GM23338 (cell line): ENCODE data around the gene TAS2R40. TPM values are rescaled to one million over a fixed set of nuclear protein-coding genes. Genes with fewer than 3 reads are reported as not detected.

Experiments
- ATAC-seq: fragments of 200-7000 bp; cut with Tn5 transposase; 3 replicates; pipeline ENCODE4 v1.9.1; 2020
- DNase-seq: peaks from one replicate; pipeline ENCODE4 v3.0.0-alpha.2; 2015; ENCODE audit warnings: low spot score
- H2AFZ ChIP-seq: fragments of 200-600 bp; sonication (generic); 2 replicates; pipeline ENCODE4 v1.8.0; 2016; ENCODE audit warnings: antibody characterized with exemption, mild to moderate bottlenecking, moderate library complexity
- H3F3A ChIP-seq: fragments of 200-600 bp; sonication (generic); replicated peaks from 2 replicates; pipeline ENCODE4 v1.8.0; 2017; ENCODE audit warnings: antibody characterized with exemption, mixed run types, low read depth
- H3K27ac ChIP-seq: fragments of 200-600 bp; sonication (generic); 2 replicates; pipeline ENCODE4 v1.6.1; 2016; ENCODE audit warnings: low read depth
- H3K27me3 ChIP-seq: fragments of 200-600 bp; sonication (generic); 2 replicates; pipeline ENCODE4 v1.8.0; 2016; ENCODE audit warnings: mild to moderate bottlenecking, mixed run types, moderate library complexity; ENCODE audit not compliant: insufficient read depth
- H3K36me3 ChIP-seq: fragments of 200-600 bp; sonication (generic); 2 replicates; pipeline ENCODE4 v1.8.0; 2016; ENCODE audit warnings: mild to moderate bottlenecking; ENCODE audit not compliant: insufficient read depth
- H3K4me1 ChIP-seq: fragments of 200-600 bp; sonication (generic); 2 replicates; pipeline ENCODE4 v1.8.0; 2016; ENCODE audit warnings: mild to moderate bottlenecking, moderate library complexity; ENCODE audit not compliant: insufficient read depth
- H3K4me2 ChIP-seq: fragments of 200-600 bp; sonication (generic); 2 replicates; pipeline ENCODE4 v1.7.1; 2017; ENCODE audit warnings: mixed run types
- H3K4me3 ChIP-seq: fragments of 200-600 bp; sonication (generic); 2 replicates; pipeline ENCODE4 v1.6.1; 2016; ENCODE audit warnings: mixed run types
- H3K79me2 ChIP-seq: fragments of 200-600 bp; sonication (generic); replicated peaks from 2 replicates; pipeline ENCODE4 v1.8.0; 2017; ENCODE audit warnings: mild to moderate bottlenecking; ENCODE audit not compliant: insufficient read depth
- H3K9me2 ChIP-seq: fragments of 200-600 bp; sonication (generic); 2 replicates; pipeline ENCODE4 v1.8.0; 2017; ENCODE audit not compliant: insufficient read depth
- H4K20me1 ChIP-seq: fragments of 200-600 bp; sonication (generic); replicated peaks from 2 replicates; pipeline ENCODE4 v1.8.0; 2017; ENCODE audit warnings: mild to moderate bottlenecking; ENCODE audit not compliant: insufficient read depth
- H3K27ac Mint-ChIP-seq: 2 replicates; pipeline ENCODE4 v1.8.0; 2020; ENCODE audit warnings: inconsistent platforms, mild to moderate bottlenecking, moderate library complexity, mixed read lengths
- H3K27me3 Mint-ChIP-seq: 3 replicates; pipeline ENCODE4 v1.8.0; 2022; ENCODE audit warnings: low read depth, mild to moderate bottlenecking, moderate library complexity, mixed read lengths, inconsistent platforms; ENCODE audit not compliant: insufficient read depth, poor library complexity
- H3K36me3 Mint-ChIP-seq: 3 replicates; pipeline ENCODE4 v1.8.0; 2021; ENCODE audit warnings: low read depth, mild to moderate bottlenecking, inconsistent platforms, moderate library complexity, mixed read lengths
- H3K4me1 Mint-ChIP-seq: 3 replicates; pipeline ENCODE4 v1.8.0; 2020; ENCODE audit warnings: mild to moderate bottlenecking, inconsistent platforms, mixed read lengths
- H3K4me3 Mint-ChIP-seq: 3 replicates; pipeline ENCODE4 v1.8.0; 2021; ENCODE audit warnings: moderate library complexity, mild to moderate bottlenecking, inconsistent platforms, mixed read lengths
- H3K9me3 Mint-ChIP-seq: 3 replicates; pipeline ENCODE4 v1.8.0; 2020; ENCODE audit warnings: moderate library complexity, mild to moderate bottlenecking, inconsistent platforms, mixed read lengths
- CREB1 ChIP-seq: fragments of 250-450 bp; sonication (Bioruptor Pico); IDR thresholded peaks from 2 replicates; pipeline ENCODE4 v1.5.0; 2020; ENCODE audit warnings: low read depth, mild to moderate bottlenecking, moderate library complexity
- EZH2 ChIP-seq: fragments of 200-600 bp; sonication (generic); IDR thresholded peaks from one replicate; pipeline ENCODE4 v1.8.0; 2017; ENCODE audit warnings: antibody characterized with exemption, mild to moderate bottlenecking, low read depth; ENCODE audit not compliant: unreplicated experiment
- EZH2phosphoT487 ChIP-seq: fragments of 200-600 bp; sonication (generic); IDR thresholded peaks from one replicate; pipeline ENCODE4 v1.8.1; 2018; ENCODE audit warnings: antibody characterized with exemption; ENCODE audit not compliant: unreplicated experiment
- JUNB ChIP-seq: IDR thresholded peaks from one replicate; pipeline ENCODE4 v1.6.1; 2016; ENCODE audit warnings: antibody characterized with exemption; ENCODE audit not compliant: unreplicated experiment
- NANOG ChIP-seq: IDR thresholded peaks from 2 replicates; pipeline ENCODE4 v1.6.1; 2016; ENCODE audit warnings: antibody characterized with exemption, borderline replicate concordance
- POLR2AphosphoS5 ChIP-seq: IDR thresholded peaks from 2 replicates; pipeline ENCODE4 v1.6.1; 2016; ENCODE audit warnings: antibody characterized with exemption, low read depth
- STAT1 ChIP-seq: IDR thresholded peaks from one replicate; pipeline ENCODE4 v1.6.1; 2016; ENCODE audit warnings: antibody characterized with exemption; ENCODE audit not compliant: unreplicated experiment
- ZNF114 ChIP-seq: fragments of 250-450 bp; sonication (Bioruptor Pico); IDR thresholded peaks from 2 replicates; pipeline ENCODE4 v1.5.0; 2020; ENCODE audit warnings: mild to moderate bottlenecking, moderate library complexity
- ZNF331 ChIP-seq: fragments of 250-450 bp; sonication (Bioruptor Pico); IDR thresholded peaks from 2 replicates; pipeline ENCODE4 v1.5.0; 2020; ENCODE audit warnings: low read depth, mild to moderate bottlenecking, moderate library complexity
- ZNF462 ChIP-seq: fragments of 250-450 bp; sonication (Bioruptor Pico); IDR thresholded peaks from 2 replicates; pipeline ENCODE4 v1.5.0; 2020; ENCODE audit warnings: mild to moderate bottlenecking, moderate library complexity
- polyA plus RNA-seq: library from polyadenylated mRNA; unstranded; fragments of >200 nt; fragmentation: Nextera tagmentation; extraction: Ambion mirVana; gene quantifications from 2 replicates; pipeline ENCODE4 v1.2.1, GENCODE V29; 2016
- total RNA-seq: library from RNA; depleted of rRNA; stranded (reverse); fragments of >200 nt; shearing (Covaris generic); gene quantifications from 2 replicates; pipeline ENCODE4 v1.2.3, GENCODE V29; 2014
- TF ChIP-seq, protein P1 (sequence below), 2 experiments: fragments of 200-600 bp in 1 of 2; sonication (generic) in 1 of 2; conservative IDR thresholded peaks; 2 replicates each; pipeline versions ENCODE4 v1.5.1 to v1.6.1; 2016 to 2017; ENCODE audit warnings: antibody characterized with exemption in 2 of 2, low read depth in 2 of 2, mild to moderate bottlenecking in 2 of 2, moderate library complexity in 1 of 2
- TF ChIP-seq, protein P2 (sequence below): IDR thresholded peaks from 2 replicates; pipeline ENCODE4 v1.6.1; 2016; ENCODE audit warnings: antibody characterized with exemption
- TF ChIP-seq, protein P3 (sequence below): IDR thresholded peaks from one replicate; pipeline ENCODE4 v1.6.1; 2018; ENCODE audit warnings: antibody characterized with exemption; ENCODE audit not compliant: unreplicated experiment

TAS2R40 gene
- total and polyA plus RNA-seq, 2 experiments from 2014 or later: not detected

DNA sequence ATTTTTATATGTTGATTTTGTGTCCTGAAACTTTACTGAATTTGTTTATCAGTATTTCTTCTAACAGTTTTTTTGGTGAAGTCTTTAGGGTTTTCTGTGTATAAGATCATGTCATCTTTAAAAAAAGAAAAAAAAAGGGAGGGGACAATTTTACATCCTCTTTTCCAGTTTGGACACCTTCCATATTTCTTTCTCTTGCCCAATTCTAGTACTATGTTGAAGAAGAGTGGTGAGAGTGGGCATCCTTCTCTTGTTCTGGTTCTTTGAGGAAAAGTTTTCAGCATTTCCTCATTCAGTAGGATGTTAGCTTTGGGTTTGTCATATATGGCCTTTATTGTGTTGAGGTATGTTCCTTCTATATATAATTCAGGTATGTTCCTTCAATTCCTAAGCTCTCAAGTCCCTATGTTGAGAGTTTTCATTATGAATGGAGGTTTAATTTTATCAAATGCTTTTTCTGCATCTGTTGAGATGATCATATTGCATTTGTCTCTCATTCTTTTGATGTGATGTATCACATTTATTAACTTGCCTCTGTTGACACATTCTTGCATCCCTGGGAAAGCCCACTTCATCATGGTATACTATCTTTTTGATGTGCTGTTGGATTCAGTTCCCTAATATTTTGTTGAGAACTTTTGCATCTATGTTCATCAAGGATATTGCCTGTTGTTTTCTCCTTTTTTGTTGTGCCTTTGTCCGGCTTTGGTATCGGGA, 12.1 kb downstream of the TAS2R40 start:
- Mint-ChIP-seq H3K36me3 (no peaks in the 10 kb centered on the region), H3K4me1 (peaks cover 5% of the 10 kb centered on the region; the same call in 2 of the 3 replicates)
- no peak for ATAC-seq

More for the DNA sequence above, 12.1 kb downstream of the TAS2R40 start:
- DNase-seq: no peak
- Histone ChIP-seq H3K27ac (no peak overlapping the region), H3K4me3 (no peak overlapping the region), H3K79me2 (no peaks in the 10 kb centered on the region), H3K4me1 (peaks cover 11% of the 10 kb centered on the region), H3K4me2 (no peak overlapping the region), H4K20me1 (no peaks in the 10 kb centered on the region), H2AFZ (no peak overlapping the region), H3K36me3 (no peaks in the 10 kb centered on the region), H3F3A (no peaks in the 10 kb centered on the region), H3K9me2 (no peaks in the 10 kb centered on the region), H3K27me3 (no peaks in the 10 kb centered on the region)
- no peak overlapping the region for H3K4me3 Mint-ChIP-seq
- TF ChIP-seq JUNB: no peak
- no peak for TF ChIP-seq ZNF331
- no peak for TF ChIP-seq STAT1
- TF ChIP-seq, protein P1, sequence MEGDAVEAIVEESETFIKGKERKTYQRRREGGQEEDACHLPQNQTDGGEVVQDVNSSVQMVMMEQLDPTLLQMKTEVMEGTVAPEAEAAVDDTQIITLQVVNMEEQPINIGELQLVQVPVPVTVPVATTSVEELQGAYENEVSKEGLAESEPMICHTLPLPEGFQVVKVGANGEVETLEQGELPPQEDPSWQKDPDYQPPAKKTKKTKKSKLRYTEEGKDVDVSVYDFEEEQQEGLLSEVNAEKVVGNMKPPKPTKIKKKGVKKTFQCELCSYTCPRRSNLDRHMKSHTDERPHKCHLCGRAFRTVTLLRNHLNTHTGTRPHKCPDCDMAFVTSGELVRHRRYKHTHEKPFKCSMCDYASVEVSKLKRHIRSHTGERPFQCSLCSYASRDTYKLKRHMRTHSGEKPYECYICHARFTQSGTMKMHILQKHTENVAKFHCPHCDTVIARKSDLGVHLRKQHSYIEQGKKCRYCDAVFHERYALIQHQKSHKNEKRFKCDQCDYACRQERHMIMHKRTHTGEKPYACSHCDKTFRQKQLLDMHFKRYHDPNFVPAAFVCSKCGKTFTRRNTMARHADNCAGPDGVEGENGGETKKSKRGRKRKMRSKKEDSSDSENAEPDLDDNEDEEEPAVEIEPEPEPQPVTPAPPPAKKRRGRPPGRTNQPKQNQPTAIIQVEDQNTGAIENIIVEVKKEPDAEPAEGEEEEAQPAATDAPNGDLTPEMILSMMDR (conservative IDR thresholded peaks at IDR 0.05; ENCODE audit: low read depth in 2 of 2): no peak
- TF ChIP-seq, protein P2, sequence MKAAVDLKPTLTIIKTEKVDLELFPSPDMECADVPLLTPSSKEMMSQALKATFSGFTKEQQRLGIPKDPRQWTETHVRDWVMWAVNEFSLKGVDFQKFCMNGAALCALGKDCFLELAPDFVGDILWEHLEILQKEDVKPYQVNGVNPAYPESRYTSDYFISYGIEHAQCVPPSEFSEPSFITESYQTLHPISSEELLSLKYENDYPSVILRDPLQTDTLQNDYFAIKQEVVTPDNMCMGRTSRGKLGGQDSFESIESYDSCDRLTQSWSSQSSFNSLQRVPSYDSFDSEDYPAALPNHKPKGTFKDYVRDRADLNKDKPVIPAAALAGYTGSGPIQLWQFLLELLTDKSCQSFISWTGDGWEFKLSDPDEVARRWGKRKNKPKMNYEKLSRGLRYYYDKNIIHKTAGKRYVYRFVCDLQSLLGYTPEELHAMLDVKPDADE: no peak
- TF ChIP-seq EZH2phosphoT487: no peak
- no peak for TF ChIP-seq CREB1 (CRISPR knock-in tag)
- TF ChIP-seq EZH2: no peak
- no peak for TF ChIP-seq POLR2AphosphoS5
- TF ChIP-seq ZNF462: no peak
- TF ChIP-seq ZNF114: no peak
- TF ChIP-seq, protein P3, sequence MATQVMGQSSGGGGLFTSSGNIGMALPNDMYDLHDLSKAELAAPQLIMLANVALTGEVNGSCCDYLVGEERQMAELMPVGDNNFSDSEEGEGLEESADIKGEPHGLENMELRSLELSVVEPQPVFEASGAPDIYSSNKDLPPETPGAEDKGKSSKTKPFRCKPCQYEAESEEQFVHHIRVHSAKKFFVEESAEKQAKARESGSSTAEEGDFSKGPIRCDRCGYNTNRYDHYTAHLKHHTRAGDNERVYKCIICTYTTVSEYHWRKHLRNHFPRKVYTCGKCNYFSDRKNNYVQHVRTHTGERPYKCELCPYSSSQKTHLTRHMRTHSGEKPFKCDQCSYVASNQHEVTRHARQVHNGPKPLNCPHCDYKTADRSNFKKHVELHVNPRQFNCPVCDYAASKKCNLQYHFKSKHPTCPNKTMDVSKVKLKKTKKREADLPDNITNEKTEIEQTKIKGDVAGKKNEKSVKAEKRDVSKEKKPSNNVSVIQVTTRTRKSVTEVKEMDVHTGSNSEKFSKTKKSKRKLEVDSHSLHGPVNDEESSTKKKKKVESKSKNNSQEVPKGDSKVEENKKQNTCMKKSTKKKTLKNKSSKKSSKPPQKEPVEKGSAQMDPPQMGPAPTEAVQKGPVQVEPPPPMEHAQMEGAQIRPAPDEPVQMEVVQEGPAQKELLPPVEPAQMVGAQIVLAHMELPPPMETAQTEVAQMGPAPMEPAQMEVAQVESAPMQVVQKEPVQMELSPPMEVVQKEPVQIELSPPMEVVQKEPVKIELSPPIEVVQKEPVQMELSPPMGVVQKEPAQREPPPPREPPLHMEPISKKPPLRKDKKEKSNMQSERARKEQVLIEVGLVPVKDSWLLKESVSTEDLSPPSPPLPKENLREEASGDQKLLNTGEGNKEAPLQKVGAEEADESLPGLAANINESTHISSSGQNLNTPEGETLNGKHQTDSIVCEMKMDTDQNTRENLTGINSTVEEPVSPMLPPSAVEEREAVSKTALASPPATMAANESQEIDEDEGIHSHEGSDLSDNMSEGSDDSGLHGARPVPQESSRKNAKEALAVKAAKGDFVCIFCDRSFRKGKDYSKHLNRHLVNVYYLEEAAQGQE: no peak
- TF ChIP-seq NANOG: no peak
- peaks cover 5% of the 10 kb centered on the region for H3K27me3 Mint-ChIP-seq
- no peak overlapping the region for H3K27ac Mint-ChIP-seq
- H3K9me3 Mint-ChIP-seq: peaks cover 17% of the 10 kb centered on the region
